ENCODE data around the gene EML6. TPM values are rescaled to one million over a fixed set of nuclear protein-coding genes. Genes with fewer than 3 reads are reported as not detected.
"Not testable (repeated sequence)": the region's sequence is repeated elsewhere in the genome, so short reads cannot be mapped to it uniquely, and the experiment has no call there.

Gene EML6
- total and polyA plus RNA-seq, 2 of the 13 experiments (the other 11 are each of a cell fraction or from before 2014, with no cell fraction given): 17.2 to 32.4 TPM

DNA sequence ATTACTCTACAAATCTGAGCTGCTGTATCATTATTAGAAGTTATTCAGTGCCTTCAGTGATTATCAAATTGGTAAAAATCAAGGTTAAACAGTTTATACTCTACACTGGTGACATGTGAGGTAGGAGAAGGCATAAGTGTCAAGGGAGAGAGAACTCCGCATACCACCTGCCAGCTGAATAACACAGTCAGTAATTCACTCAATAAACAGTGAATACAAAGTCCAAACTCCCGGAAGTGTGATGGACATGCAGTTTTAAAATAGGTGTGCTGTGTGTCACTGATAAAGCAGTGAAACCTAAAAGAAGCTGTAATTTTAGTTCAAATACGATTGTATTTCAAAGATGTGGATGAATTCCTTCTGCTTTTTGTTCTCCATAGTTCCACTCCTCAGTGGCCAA is 149.8 kb downstream of the EML6 start:
- H3K79me2 ChIP-seq (ENCODE audit: insufficient read depth, low read length); BruUV-seq (replicated peaks); H3K4me3 ChIP-seq (replicated peaks in 1 of 3; ENCODE audit: insufficient read depth in 1 of 3, low read depth in 2 of 3, low read length in 3 of 3); H4K20me1 ChIP-seq (ENCODE audit: insufficient read depth, low read length); H3K27me3 ChIP-seq (ENCODE audit: control insufficient read depth in 1 of 2, insufficient read depth in 2 of 2, low read length in 2 of 2); H2AFZ ChIP-seq (ENCODE audit: low read length); H3K36me3 ChIP-seq (replicated peaks in 1 of 2; ENCODE audit: control insufficient read depth in 1 of 2, insufficient read depth in 2 of 2, low read length in 2 of 2); H3K9ac ChIP-seq (ENCODE audit: insufficient read depth, low read depth, low read length); H3K9me3 ChIP-seq (ENCODE audit: low read length); in situ Hi-C loops (cut with HindIII; ENCODE audit: extremely low pct_ligation_motif_present, low pct_unique_long_range_greater_than_20kb); intact Hi-C loops (cut with micrococcal nuclease; ENCODE audit: unreplicated experiment); POLR2A ChIA-PET; CTCF ChIA-PET (ENCODE audit: low intra/inter-chr PET ratio, low total read pairs); TF ChIP-seq SOX13 (IDR thresholded peaks at IDR 0.05); CREB1 (CRISPR knock-in tag; IDR thresholded peaks at IDR 0.05): not testable (repeated sequence)
- Histone ChIP-seq H3K4me2 (ENCODE audit: low read depth, low read length) (peak overlapping the region; percentile 4; the same call in 1 of the 2 replicates), H3K4me1 (ENCODE audit: insufficient read depth, low read length) (peaks cover 21% of the 10 kb centered on the region), H3K27ac (ENCODE audit: extremely low read length, insufficient read depth, low read length) (peak overlapping the region; percentile 7)
- 7% methylated on average over 3 of the region's 3 CpGs for WGBS (ENCODE audit: low lambda C conversion rate)
- DNase-seq (ENCODE audit: low spot score) (peak; percentile 94), FAIRE-seq (peak; percentile 57), ATAC-seq (peak; percentile 97)
- TF ChIP-seq ZNF3 (CRISPR knock-in tag; IDR thresholded peaks at IDR 0.05): peak; percentile 98
- TF ChIP-seq ZMYM4 (CRISPR knock-in tag; IDR thresholded peaks at IDR 0.05): peak; percentile 70
- peak; percentile 90 for TF ChIP-seq ELF3 (CRISPR knock-in tag; IDR thresholded peaks at IDR 0.05)
- peak; percentile 38; the same call in 1 of the 2 replicates for TF ChIP-seq NCOR1 (IDR thresholded peaks at IDR 0.05; ENCODE audit: borderline replicate concordance, low read length)
- peak in 1 of 2 experiments; percentile 65; a peak in 1 of 4 replicates for TF ChIP-seq SOX13 (CRISPR knock-in tag; conservative IDR thresholded peaks at IDR 0.05 in 1 of 2, IDR thresholded peaks at IDR 0.05 in 1 of 2)
- TF ChIP-seq CREB1 (IDR thresholded peaks at IDR 0.05): peak; percentile 30; the same call in 1 of the 2 replicates
- TF ChIP-seq HMG20A (CRISPR knock-in tag; IDR thresholded peaks at IDR 0.05; ENCODE audit: borderline replicate concordance): peak; percentile 57; the same call in 1 of the 2 replicates
- TF ChIP-seq SMARCC2 (IDR thresholded peaks at IDR 0.05): peak; percentile 78
- TF ChIP-seq MIXL1 (CRISPR knock-in tag; IDR thresholded peaks at IDR 0.05): 0 out of 2 replicates have a peak, but pooled peaks have one; percentile 40
- TF ChIP-seq, protein P1, sequence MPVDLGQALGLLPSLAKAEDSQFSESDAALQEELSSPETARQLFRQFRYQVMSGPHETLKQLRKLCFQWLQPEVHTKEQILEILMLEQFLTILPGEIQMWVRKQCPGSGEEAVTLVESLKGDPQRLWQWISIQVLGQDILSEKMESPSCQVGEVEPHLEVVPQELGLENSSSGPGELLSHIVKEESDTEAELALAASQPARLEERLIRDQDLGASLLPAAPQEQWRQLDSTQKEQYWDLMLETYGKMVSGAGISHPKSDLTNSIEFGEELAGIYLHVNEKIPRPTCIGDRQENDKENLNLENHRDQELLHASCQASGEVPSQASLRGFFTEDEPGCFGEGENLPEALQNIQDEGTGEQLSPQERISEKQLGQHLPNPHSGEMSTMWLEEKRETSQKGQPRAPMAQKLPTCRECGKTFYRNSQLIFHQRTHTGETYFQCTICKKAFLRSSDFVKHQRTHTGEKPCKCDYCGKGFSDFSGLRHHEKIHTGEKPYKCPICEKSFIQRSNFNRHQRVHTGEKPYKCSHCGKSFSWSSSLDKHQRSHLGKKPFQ (CRISPR knock-in tag; IDR thresholded peaks at IDR 0.05; ENCODE audit: insufficient replicate concordance): peak; percentile 35
- TF ChIP-seq, protein P2, sequence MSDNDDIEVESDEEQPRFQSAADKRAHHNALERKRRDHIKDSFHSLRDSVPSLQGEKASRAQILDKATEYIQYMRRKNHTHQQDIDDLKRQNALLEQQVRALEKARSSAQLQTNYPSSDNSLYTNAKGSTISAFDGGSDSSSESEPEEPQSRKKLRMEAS (IDR thresholded peaks at IDR 0.05): peak; percentile 30; the same call in 1 of the 2 replicates
- TF ChIP-seq, protein P3, sequence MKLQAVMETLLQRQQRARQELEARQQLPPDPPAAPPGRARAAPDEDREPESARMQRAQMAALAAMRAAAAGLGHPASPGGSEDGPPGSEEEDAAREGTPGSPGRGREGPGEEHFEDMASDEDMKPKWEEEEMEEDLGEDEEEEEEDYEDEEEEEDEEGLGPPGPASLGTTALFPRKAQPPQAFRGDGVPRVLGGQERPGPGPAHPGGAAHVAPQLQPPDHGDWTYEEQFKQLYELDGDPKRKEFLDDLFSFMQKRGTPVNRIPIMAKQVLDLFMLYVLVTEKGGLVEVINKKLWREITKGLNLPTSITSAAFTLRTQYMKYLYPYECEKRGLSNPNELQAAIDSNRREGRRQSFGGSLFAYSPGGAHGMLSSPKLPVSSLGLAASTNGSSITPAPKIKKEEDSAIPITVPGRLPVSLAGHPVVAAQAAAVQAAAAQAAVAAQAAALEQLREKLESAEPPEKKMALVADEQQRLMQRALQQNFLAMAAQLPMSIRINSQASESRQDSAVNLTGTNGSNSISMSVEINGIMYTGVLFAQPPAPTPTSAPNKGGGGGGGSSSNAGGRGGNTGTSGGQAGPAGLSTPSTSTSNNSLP (IDR thresholded peaks at IDR 0.05; ENCODE audit: low read depth, low read length): peak; percentile 77
- peak; percentile 82 for TF ChIP-seq SAP130 (CRISPR knock-in tag; IDR thresholded peaks at IDR 0.05; ENCODE audit: low read depth)
- peak; percentile 32; the same call in 1 of the 2 replicates for TF ChIP-seq ZNF878 (CRISPR knock-in tag; IDR thresholded peaks at IDR 0.05)
- TF ChIP-seq TBX3 (IDR thresholded peaks at IDR 0.05; ENCODE audit: borderline replicate concordance): peak; percentile 84
- peak; percentile 16; the same call in 1 of the 2 replicates for TF ChIP-seq ZNF644 (CRISPR knock-in tag; IDR thresholded peaks at IDR 0.05; ENCODE audit: low read depth)
- TF ChIP-seq, protein P4, sequence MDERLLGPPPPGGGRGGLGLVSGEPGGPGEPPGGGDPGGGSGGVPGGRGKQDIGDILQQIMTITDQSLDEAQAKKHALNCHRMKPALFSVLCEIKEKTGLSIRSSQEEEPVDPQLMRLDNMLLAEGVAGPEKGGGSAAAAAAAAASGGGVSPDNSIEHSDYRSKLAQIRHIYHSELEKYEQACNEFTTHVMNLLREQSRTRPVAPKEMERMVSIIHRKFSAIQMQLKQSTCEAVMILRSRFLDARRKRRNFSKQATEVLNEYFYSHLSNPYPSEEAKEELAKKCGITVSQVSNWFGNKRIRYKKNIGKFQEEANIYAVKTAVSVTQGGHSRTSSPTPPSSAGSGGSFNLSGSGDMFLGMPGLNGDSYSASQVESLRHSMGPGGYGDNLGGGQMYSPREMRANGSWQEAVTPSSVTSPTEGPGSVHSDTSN (CRISPR knock-in tag; IDR thresholded peaks at IDR 0.05): peak; percentile 31; the same call in 1 of the 2 replicates
- peak; percentile 83 for TF ChIP-seq ELF1 (CRISPR knock-in tag; IDR thresholded peaks at IDR 0.05)
- 0 out of 2 replicates have a peak, but pooled peaks have one; percentile 46 for TF ChIP-seq SMARCE1 (IDR thresholded peaks at IDR 0.05; ENCODE audit: borderline replicate concordance)
- peak; percentile 40; the same call in 1 of the 2 replicates for TF ChIP-seq ZMYM3 (CRISPR knock-in tag; IDR thresholded peaks at IDR 0.05)
- TF ChIP-seq HNF4G (IDR thresholded peaks at IDR 0.05; ENCODE audit: borderline replicate concordance, low read depth, low read length): peak; percentile 70; the same call in 1 of the 2 replicates
- peak; percentile 74; the same call in 1 of the 2 replicates for TF ChIP-seq HNF4G (CRISPR knock-in tag; IDR thresholded peaks at IDR 0.05; ENCODE audit: borderline replicate concordance, low read depth)
